ENCODE measurements around the gene ST6GALNAC6. TPM values are rescaled to one million over a fixed set of nuclear protein-coding genes. Genes with fewer than 3 reads are reported as not detected.

ST6GALNAC6 gene
- total RNA-seq, 1 donor from 2014 or later, result 114 TPM

- intact Hi-C loops (cut with micrococcal nuclease), result loop anchor here (5.0 kb wide), 1 partner anchor 323 kb away; the partner anchor contains the start of gene STXBP1
Measured at GRCh38 chr9:127934986-127935385, 35.6 kb upstream of the ST6GALNAC6 start.

- intact Hi-C loops (cut with micrococcal nuclease), result loop anchor here (5.0 kb wide), 1 partner anchor 322 kb away; the partner anchor contains the start of gene STXBP1
Measured at GRCh38 chr9:127934248-127934647, 34.8 kb upstream of the ST6GALNAC6 start.

GRCh38 chr9:127931092-127931881, 31.9 kb upstream of the ST6GALNAC6 start:
- intact Hi-C loops (cut with micrococcal nuclease), result loop anchor here (2.0 to 5.0 kb wide), 2 partner anchors 26 to 319 kb away; partner anchors contain the start of gene STXBP1

- intact Hi-C loops (cut with micrococcal nuclease), result loop anchor here (2.0 to 5.0 kb wide), 2 partner anchors 26 to 318 kb away; partner anchors contain the start of gene STXBP1
Measured at GRCh38 chr9:127930231-127931091, 31.1 kb upstream of the ST6GALNAC6 start, which contains the start of gene PIP5KL1. Gene PIP5KL1, minus strand, starts transcription at chr9:127930777. Its CDS starts 25 bp downstream, at chr9:127930752.

- intact Hi-C loops (cut with micrococcal nuclease), result no loop called here
Measured at GRCh38 chr9:127929625-127929979, 30.2 kb upstream of the ST6GALNAC6 start.

GRCh38 chr9:127928676-127929624, 29.5 kb upstream of the ST6GALNAC6 start:
- intact Hi-C loops (cut with micrococcal nuclease), result no loop called here

- intact Hi-C loops (cut with micrococcal nuclease), result loop anchor here (1.0 kb wide), 2 partner anchors 9 to 11 kb away; partner anchors contain the start of genes DPM2 and ST6GALNAC4
Measured at GRCh38 chr9:127927988-127928675, 28.7 kb upstream of the ST6GALNAC6 start.

- intact Hi-C loops (cut with micrococcal nuclease), result loop anchor here (1.0 kb wide), 2 partner anchors 10 kb away; partner anchors contain the start of genes DPM2 and ST6GALNAC4
Measured at GRCh38 chr9:127927201-127927987, 28.0 kb upstream of the ST6GALNAC6 start.

DNA sequence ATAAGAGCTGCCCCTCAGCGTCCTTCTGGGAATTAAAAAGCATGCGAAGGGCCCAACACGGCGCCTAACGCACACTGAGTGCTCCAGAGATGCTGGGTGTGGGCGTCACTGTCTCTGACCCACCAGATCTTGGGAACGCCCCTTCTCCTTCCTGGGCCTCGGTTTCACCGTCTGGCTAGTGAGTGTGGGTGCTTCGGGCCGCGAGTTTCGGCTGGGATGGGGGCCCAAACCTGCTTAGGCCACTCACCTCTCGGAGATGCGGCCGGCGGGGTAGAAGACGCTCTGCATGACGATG, 27.4 kb upstream of the ST6GALNAC6 start:
- intact Hi-C loops (cut with micrococcal nuclease), result loop anchor here (1.0 kb wide), 2 partner anchors 10 kb away; partner anchors contain the start of genes DPM2 and ST6GALNAC4

- intact Hi-C loops (cut with micrococcal nuclease), result no loop called here
Measured at GRCh38 chr9:127925959-127926905, 26.8 kb upstream of the ST6GALNAC6 start.

DNA sequence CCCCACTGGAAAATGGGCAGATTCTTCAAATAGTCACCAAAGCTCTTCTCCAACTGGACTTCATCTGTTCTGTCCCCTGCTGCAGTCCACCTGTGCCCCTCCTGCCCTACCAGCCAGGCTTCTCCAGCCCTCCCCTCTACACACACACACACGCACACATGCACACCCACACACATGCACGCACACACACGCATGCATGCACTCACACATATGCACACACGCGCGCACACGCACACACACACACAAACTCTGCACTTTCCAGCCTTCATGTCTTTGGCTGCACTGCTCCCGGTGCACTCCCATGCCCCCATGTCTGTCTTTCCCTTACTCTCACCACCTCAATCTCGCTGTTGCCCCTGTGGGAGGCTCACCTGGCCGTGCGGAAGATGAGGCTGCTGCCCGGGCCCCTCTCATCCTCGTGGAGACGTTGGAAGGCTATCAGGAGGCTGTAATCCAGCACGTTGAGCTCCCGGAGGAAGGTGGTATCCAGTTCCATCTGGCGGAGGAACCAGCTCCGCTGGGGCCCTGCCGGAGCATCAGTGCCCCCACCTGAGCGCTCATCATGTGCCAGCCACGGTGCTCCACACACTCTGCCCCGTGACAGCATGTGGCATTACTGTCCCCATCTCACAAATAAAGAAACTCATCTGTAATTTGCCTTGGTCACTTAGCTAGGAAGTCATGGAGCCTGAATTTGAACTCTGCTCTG, 25.5 kb upstream of the ST6GALNAC6 start:
- intact Hi-C loops (cut with micrococcal nuclease), result no loop called here

- intact Hi-C loops (cut with micrococcal nuclease), result no loop called here
Measured at GRCh38 chr9:127923771-127924170, 24.4 kb upstream of the ST6GALNAC6 start.

DNA sequence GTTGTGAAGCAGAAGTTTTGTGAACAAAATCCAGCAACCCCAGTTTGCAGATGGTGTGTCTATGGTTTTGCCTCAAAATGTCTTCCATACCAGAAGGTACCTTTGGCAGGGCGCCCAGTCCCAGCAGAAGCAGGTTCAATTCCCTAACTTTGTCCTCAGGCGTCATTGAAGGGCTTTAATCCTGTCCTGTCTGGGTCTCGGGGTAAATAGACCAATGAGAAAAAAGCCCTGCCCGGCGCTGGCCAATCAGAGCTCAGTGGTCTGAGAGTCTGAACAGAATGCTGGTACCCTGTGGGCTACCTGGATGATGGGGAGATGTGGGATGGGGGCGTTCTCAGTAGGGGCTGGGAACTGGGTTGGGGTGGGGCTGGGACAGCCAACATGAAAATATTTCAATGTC, 23.6 kb upstream of the ST6GALNAC6 start:
- intact Hi-C loops (cut with micrococcal nuclease), result no loop called here

- intact Hi-C loops (cut with micrococcal nuclease), result loop anchor here (1.0 kb wide), 7 partner anchors 51 to 707 kb away; partner anchors contain the start of genes CDK9, FPGS and TOR2A
Measured at GRCh38 chr9:127921557-127922120, 22.2 kb upstream of the ST6GALNAC6 start.

DNA sequence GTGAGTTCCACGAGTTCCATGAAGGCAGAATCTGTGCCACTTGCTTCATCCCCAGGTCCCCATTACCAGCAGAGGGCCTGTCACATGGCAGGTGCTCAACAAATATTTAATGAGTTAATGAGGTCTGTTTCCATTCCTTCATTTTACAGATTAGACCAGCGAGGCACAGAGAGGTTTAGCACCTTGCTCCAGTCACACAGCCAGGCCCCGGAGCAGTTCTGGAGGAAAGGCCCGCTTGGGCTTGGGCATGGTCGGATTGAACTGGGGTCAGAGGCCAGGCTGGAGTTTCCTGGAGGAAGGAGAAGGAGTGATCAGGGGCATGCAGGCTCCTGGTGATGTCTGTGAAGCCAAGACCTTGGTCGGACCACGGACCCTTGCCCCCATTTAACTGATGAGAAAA, 21.4 kb upstream of the ST6GALNAC6 start:
- intact Hi-C loops (cut with micrococcal nuclease), result loop anchor here (1.0 kb wide), 7 partner anchors 50 to 706 kb away; partner anchors contain the start of genes CDK9, FPGS and TOR2A

DNA sequence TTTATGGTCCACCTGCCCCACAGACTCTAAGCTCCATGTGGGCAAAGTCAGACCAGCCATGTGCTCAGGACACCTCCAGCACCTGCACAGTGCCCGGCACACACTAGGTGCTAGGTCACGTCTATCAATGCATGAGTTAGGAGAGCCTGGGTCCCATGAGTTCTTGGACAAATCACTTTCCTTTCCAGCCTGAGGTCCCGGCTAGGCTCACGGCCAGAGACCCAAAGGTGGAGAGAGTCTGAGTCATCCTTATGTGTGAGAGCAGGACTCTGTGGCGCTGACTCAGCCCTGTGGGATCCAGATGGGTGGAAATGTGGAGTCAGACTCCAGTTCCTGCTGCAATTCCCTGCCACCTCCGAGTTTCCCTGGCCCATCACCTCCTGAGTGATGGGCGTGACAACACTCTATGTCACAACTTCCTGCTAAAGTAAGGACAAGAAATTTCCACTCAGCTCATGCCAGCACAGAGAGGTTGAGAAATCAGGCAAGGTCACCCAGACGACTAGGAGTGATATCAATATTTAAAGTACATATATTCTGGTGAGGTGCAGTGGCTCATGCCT, 19.9 kb upstream of the ST6GALNAC6 start:
- intact Hi-C loops (cut with micrococcal nuclease), result loop anchor here (5.0 to 10.0 kb wide), 2 partner anchors 37 to 335 kb away; no protein-coding TSS in a partner anchor

Measured in T-helper 1 cell treated with Interleukin-12 subunit alpha and Interleukin-12 subunit beta and Interleukin-4 antibody, amounts not matched to agents 30 ng/mL and 1 ng/mL, for 36 hours (primary cell).